ENCODE data around the gene APP. TPM values are rescaled to one million over a fixed set of nuclear protein-coding genes. Genes with fewer than 3 reads are reported as not detected.

APP gene
- total RNA-seq, 1 donor = 373 TPM

DNA sequence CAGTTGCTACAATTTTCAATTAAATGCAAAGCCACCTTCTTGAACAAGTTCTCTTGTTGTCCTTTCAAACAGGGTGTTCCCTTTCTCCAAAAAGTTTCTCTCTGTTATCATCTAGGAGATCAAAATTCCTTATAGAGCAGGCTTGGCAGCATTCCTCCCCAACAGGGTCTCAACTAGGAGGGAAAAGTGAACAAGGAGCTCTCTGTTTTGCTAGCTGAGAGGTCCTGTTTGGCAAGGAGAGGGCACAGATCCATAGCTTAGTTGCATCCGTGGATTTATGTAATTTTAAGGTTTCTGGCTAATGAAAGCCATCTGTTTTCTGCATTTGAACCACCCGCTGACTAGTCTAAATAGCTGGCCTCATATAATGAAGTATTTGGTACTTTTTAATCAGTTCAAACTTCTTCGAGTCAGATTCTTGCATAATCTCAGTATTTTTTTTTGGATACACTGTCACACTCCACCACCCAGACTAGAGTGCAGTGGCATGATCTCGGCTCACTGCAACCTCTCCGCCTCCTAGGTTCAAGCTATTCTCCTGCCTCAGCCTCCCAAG is 54.0 kb downstream of the APP start:
- Histone ChIP-seq H3K27me3 (ENCODE audit: insufficient read depth, low read length) (no peaks in the 10 kb centered on the region), H3K9me3 (ENCODE audit: low read depth, low read length) (no peaks in the 10 kb centered on the region), H3K4me1 (ENCODE audit: insufficient read depth, low read length) (peaks cover 24% of the 10 kb centered on the region), H3K79me2 (ENCODE audit: insufficient read depth, low read length) (peaks cover 71% of the 10 kb centered on the region), H3K36me3 (ENCODE audit: insufficient read depth, low read length) (peaks cover under 1% of the 10 kb centered on the region), H2AFZ (ENCODE audit: low read length) (no peak overlapping the region), H3K4me3 (ENCODE audit: insufficient read depth, low read length) (no peak overlapping the region), H4K20me1 (ENCODE audit: insufficient read depth, low read length) (peaks cover 8% of the 10 kb centered on the region), H3K27ac (ENCODE audit: low read depth, low read length) (peak overlapping the region; percentile 75), H3K4me2 (ENCODE audit: insufficient read depth, low read length) (peak overlapping the region; percentile 49)
- TF ChIP-seq, protein P1, sequence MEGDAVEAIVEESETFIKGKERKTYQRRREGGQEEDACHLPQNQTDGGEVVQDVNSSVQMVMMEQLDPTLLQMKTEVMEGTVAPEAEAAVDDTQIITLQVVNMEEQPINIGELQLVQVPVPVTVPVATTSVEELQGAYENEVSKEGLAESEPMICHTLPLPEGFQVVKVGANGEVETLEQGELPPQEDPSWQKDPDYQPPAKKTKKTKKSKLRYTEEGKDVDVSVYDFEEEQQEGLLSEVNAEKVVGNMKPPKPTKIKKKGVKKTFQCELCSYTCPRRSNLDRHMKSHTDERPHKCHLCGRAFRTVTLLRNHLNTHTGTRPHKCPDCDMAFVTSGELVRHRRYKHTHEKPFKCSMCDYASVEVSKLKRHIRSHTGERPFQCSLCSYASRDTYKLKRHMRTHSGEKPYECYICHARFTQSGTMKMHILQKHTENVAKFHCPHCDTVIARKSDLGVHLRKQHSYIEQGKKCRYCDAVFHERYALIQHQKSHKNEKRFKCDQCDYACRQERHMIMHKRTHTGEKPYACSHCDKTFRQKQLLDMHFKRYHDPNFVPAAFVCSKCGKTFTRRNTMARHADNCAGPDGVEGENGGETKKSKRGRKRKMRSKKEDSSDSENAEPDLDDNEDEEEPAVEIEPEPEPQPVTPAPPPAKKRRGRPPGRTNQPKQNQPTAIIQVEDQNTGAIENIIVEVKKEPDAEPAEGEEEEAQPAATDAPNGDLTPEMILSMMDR (IDR thresholded peaks at IDR 0.05; ENCODE audit: extremely low read depth, low read depth, low read length) = no peak
- DNase-seq (ENCODE audit: insufficient read length, low spot score, missing footprints) = no peak

DNA sequence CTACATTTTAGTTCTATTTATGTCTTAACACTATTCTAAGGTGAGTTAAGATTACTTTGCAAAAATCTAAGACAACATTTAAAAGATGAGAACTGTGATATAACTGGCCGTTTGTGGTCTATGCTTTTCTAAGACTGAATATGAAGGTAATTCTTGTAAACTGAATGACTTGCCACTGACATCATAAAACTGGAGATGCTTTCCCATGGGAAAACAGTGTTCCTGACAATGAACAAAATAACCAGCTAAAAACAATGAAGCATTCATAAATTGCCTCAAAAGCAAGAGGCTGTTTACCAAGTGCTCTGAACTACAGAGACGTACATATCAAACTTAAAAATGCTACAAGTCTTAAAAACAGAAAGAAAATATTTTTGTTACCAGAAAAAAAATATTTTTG is 54.7 kb downstream of the APP start:
- Histone ChIP-seq H4K20me1 (ENCODE audit: insufficient read depth, low read length) (peaks cover 8% of the 10 kb centered on the region), H3K4me2 (ENCODE audit: insufficient read depth, low read length) (no peak overlapping the region), H3K27ac (ENCODE audit: low read depth, low read length) (peak overlapping the region; percentile 75), H3K9me3 (ENCODE audit: low read depth, low read length) (no peaks in the 10 kb centered on the region), H3K36me3 (ENCODE audit: insufficient read depth, low read length) (peaks cover 5% of the 10 kb centered on the region), H3K4me1 (ENCODE audit: insufficient read depth, low read length) (peaks cover 24% of the 10 kb centered on the region), H3K4me3 (ENCODE audit: insufficient read depth, low read length) (no peak overlapping the region), H3K27me3 (ENCODE audit: insufficient read depth, low read length) (no peaks in the 10 kb centered on the region), H2AFZ (ENCODE audit: low read length) (no peak overlapping the region), H3K79me2 (ENCODE audit: insufficient read depth, low read length) (peaks cover 68% of the 10 kb centered on the region)
- no peak for DNase-seq (ENCODE audit: insufficient read length, low spot score, missing footprints)
- TF ChIP-seq, protein P1 (IDR thresholded peaks at IDR 0.05; ENCODE audit: extremely low read depth, low read depth, low read length) = no peak

DNA sequence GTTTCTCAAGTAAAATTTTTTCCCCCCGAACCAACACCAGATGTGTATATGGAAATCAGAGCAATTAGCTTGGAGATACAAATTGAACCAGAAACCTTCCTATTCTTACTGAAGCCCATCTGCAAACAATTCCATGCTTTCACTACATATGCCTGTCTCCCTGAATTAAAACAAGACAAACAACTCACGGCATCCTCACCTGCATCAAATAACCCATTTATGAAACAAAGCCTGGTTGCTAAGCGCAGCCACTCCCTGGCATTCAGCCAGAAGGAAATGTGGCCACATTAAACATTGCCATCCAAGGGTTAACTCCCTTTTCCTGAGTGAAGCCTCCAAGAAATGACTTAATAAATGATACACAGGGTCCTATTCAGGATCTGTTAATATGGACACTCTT is 55.3 kb downstream of the APP start:
- Histone ChIP-seq H2AFZ (ENCODE audit: low read length) (no peak overlapping the region), H3K27ac (ENCODE audit: low read depth, low read length) (peak overlapping the region; percentile 75), H3K36me3 (ENCODE audit: insufficient read depth, low read length) (peaks cover 5% of the 10 kb centered on the region), H3K4me1 (ENCODE audit: insufficient read depth, low read length) (peaks cover 24% of the 10 kb centered on the region), H3K9me3 (ENCODE audit: low read depth, low read length) (no peaks in the 10 kb centered on the region), H3K79me2 (ENCODE audit: insufficient read depth, low read length) (peaks cover 68% of the 10 kb centered on the region), H3K4me2 (ENCODE audit: insufficient read depth, low read length) (no peak overlapping the region), H3K27me3 (ENCODE audit: insufficient read depth, low read length) (no peaks in the 10 kb centered on the region), H3K4me3 (ENCODE audit: insufficient read depth, low read length) (no peak overlapping the region), H4K20me1 (ENCODE audit: insufficient read depth, low read length) (peaks cover 8% of the 10 kb centered on the region)
- no peak for DNase-seq (ENCODE audit: insufficient read length, low spot score, missing footprints)
- TF ChIP-seq, protein P1 (IDR thresholded peaks at IDR 0.05; ENCODE audit: extremely low read depth, low read depth, low read length) = no peak

DNA sequence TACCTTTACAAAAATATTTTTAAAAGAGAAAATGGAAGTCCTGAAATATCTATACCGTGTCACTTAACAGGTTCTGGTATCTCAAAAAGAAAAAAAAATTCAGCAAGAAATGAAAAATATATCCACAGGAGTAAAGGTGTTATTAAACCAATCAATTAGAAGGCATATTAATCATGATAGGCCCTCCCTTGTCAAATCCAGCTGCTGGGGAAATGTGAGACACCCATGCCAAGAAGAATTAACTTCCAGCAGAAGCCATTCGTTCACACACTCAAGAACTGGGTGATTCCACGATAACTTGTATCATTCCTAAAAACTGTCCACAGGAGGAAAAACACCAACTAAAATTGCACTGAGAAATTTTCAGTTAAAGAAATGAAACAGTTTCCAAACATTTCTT is 57.6 kb downstream of the APP start:
- TF ChIP-seq, protein P1 (IDR thresholded peaks at IDR 0.05; ENCODE audit: extremely low read depth, low read depth, low read length) = no peak
- peaks cover 12% of the 10 kb centered on the region for H3K36me3 ChIP-seq (ENCODE audit: insufficient read depth, low read length)
- H3K27me3 ChIP-seq (ENCODE audit: insufficient read depth, low read length) = no peaks in the 10 kb centered on the region
- H3K27ac ChIP-seq (ENCODE audit: low read depth, low read length) = peak overlapping the region; percentile 63
- peaks cover 60% of the 10 kb centered on the region for H3K79me2 ChIP-seq (ENCODE audit: insufficient read depth, low read length)
- no peaks in the 10 kb centered on the region for H3K9me3 ChIP-seq (ENCODE audit: low read depth, low read length)
- no peak for DNase-seq (ENCODE audit: insufficient read length, low spot score, missing footprints)
- H3K4me1 ChIP-seq (ENCODE audit: insufficient read depth, low read length) = peaks cover 24% of the 10 kb centered on the region
- no peak overlapping the region for H2AFZ ChIP-seq (ENCODE audit: low read length)
- H3K4me2 ChIP-seq (ENCODE audit: insufficient read depth, low read length) = peak overlapping the region; percentile 53
- peaks cover 8% of the 10 kb centered on the region for H4K20me1 ChIP-seq (ENCODE audit: insufficient read depth, low read length)
- no peak overlapping the region for H3K4me3 ChIP-seq (ENCODE audit: insufficient read depth, low read length)

All from osteoblast (primary cell).